ENCODE results near the gene PTCSC3.
A peak's percentile ranks its signal among the peaks of the same experiment; 100 is the strongest.
"Not testable (repeated sequence)": the region's sequence is repeated elsewhere in the genome, so short reads cannot be mapped to it uniquely, and the experiment has no call there.

Gene PTCSC3

DNA sequence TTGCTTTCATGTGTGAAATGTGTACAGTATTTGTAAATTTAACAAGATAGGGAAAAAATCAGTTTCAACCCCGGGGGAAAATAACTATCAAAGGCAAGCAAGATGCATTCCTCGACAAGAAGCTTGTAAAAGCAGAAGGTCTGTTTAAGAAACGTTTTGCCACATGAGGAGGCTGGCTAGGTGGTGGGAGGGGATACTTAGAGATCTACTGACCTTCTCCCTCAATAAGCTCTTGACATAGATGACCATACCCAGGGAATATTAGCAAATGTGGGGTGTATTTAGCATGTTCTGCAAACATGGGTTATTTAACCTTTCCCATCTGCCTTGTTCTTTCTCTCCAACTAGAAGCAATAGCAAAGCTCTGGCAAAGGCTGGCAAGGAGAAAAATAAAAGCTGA, 4.9 kb downstream of the PTCSC3 start:
- no peak for DNase-seq

DNA sequence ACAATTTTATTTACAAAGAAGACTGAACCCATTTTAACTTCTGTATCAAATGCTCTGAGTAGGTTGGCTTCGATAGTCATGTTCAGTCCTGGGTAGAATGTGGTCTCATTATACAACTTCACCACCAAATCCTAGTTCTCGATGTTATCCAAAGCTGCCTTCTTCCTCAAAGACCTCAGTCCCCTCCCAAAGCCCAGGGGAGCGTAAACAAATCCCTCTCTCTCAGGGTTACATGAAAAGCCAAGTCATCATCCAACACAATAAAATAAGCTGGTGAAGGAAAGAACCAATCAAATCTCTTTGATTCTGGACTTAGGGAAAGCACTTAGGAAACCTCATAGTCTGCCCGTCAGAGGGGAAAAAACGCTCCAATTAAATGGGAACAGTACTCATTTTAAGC, 9.1 kb downstream of the PTCSC3 start:
- no peak for DNase-seq

DNA sequence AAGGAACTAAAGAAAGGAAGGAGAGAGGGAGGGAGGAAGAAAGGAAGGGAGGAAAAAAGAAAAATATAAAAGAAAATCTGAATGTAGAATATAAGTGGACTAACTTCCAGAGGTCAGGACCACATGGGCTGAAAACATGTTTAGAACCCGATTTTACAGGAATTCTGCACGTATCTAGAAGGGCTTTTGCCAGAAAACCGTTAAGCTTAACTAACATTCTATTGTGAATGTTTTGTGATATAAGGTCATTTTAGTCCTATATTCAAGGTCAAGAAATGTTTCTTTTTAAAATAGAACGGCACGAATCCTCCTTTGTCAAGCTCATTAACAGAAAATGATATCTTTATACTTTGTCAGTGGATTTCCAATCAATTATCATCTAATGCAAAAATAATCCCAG, 13.1 kb downstream of the PTCSC3 start:
- DNase-seq: no peak

DNA sequence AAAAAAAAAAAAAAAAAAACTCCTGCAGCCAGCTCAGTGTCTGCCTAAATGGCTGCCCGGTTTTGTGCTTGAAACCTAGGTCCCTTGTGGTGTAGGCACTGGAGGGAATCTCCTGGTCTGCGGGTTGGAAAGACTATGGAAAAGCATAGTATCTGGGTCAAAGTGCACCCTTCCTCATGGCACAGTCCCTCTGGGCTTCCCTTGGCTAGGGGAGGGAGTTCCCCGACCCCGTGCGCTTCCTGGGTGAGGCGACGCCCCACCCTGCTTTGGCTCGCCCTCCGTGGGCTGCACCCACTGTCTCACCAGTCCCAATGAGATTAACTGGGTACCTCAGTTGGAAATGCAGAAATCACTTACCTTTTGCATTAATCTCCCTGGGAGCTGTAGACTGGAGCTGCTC, 14.3 kb downstream of the PTCSC3 start:
- DNase-seq: no peak

DNA sequence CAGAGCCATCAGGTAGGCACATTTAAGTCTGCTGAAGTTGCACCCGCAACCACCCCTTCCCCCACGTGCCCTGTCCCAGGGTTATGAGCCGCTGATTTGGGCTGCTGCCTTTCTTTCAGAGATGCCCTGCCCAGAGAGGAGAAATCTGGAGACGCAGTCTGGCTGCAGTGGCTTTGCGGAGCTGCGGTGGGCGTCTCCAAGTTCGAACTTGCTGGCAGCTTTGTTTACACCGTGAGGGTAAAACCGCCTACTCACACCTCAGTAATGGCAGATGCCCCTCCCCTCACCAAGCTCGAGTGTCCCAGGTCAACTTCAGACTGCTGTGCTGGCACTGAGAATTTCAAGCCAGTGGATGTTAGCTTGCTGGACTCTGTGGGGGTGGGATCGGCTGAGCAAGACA, 14.7 kb downstream of the PTCSC3 start:
- DNase-seq: peak; percentile 68

DNA sequence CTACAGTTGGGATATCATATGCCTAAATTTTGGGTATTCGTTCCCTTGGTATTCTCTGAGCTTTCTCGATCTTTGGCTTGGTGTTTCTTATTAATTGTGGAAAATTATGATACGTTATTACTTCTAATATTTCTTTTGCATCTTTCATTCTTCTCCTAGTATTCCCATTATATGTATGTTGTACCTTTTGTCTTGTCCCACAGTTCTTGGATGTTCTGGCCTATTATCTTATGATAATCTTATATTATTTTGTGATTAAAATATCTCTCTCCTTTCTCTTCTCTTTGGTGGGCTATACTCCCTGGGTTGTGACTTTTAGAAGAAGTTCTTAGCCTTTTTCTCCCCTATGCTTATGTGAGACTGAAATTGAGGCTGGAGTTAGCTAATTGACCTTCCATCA, 25.2 kb downstream of the PTCSC3 start:
- DNase-seq: no peak

DNA sequence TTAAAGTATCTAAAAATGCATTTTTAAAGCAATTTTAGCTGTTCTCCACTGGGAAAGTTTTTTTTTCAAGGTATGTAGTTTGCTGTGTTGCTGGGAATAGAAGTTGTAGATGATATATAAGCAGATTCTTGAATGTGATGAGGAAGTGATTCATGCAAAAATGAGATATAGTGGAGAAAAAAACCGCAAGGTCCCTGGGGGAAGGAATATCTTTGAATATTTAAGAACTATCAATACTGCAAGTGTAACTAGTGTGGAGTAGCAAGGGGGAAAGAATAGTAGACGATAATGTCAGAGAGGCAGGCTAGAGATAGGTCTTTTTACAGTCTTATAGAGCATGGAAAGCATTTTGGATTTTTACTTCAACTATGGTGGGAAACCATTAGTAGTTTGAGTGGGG, 42.5 kb downstream of the PTCSC3 start:
- no peak for DNase-seq

DNA sequence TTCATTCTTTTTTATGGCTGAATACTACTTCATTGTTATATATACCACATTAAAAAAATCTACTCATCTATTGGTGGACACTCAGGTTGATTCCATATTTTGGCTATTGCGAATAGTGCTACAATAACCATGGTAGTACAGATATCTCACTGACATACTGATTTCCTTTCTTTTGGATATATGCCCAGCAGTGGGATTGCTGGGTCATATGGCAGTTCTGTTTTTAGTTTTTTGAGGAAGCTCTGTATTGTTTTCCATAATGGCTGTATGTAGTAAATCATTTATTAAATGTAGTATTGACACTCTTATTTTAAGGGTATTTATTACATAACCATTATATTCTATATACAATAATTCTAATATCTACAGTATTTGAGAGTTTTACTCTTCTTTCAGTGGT, 43.7 kb downstream of the PTCSC3 start:
- DNase-seq: no peak

DNA sequence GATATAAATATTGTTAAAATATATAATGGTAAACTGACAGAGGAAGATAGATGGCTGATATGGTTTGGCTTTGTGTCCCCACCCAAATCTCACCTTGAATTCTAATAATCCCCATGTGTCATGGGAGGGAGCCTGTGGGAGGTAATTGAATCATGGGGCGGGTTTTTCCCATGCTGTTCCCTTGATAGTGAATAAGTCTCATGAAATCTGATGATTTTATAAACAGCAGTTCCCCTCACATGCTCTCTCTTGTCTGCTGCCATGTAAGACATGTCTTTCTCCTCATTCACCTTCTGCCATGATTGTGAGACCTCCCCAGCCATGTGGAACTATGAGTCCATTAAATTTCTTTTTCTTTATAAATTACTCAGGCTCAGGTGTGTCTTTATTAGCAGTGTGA, 46.3 kb downstream of the PTCSC3 start:
- DNase-seq: no peak

DNA sequence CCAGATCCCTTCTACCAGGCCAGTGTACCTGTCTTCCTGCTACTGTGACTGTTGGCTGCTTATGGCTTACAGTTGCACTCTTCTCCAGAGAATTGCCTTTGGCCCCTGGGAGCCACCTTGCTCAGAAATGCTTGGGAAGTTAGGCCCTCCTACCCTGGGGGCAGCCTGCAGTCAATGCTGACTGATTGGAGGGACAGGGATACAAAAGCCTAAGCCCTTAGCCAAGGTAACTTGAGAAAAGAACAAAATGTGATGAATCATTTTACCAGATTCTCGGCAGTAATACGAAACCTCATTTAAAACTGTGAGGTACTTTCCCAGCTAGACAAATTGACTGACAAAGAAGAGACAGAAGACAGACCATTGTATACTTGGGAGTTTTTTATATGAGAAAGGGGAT, 47.3 kb downstream of the PTCSC3 start:
- DNase-seq: peak; percentile 57

DNA sequence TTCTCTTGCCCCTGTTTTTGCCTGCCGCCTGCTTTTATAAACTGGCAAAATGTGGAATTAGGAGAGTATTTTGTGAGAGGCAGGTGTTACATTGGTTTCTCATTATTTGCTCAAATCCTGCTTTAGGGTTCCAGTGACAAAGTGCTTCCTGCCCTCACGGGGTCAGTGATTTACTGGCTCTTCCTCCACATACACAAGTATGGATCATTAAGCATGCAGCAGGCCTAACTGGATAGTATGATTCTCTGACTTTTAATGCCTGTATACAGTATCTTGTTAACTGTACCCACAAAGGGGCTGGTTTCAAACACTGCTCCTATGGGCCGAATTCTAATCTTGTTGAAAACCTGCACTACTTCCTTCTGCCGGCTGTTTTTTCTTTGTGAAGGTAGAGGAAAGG, 63.2 kb downstream of the PTCSC3 start:
- no peak for DNase-seq

DNA sequence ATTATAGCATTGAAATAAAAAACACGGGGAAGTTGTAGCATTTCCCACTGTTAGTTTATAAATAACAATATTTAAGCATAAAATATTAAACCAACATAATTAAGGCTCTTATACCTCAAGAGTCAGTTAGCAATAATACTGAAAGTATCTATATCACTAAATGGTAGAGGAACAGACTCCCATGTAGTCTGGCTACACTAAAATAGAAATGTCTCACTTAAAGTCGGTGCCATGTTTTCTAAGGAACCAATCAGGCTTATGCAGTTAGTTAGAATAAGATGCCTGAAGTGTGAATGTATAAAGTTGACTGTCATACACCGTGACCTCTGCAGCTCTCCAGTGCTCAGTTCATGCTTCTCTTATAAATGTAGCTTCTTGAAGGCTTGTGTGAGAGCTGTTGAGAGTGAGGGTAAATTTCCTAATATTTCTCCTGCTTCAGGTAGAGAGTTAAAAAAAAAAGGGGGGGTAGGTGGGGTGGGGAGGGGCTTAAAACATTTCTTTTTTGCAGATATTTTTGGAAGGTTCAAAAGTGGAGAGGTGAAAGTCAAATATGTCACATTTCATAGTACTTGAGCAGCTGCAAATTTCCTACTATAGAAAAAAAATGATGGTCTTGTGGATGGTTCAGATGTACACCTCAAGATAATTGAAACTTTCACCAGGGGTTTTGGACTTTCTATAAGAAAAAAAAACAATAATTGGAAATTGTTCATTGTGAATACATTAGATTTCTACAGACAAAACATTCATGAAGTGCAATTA, 64.5 kb downstream of the PTCSC3 start:
- no peak for DNase-seq

DNA sequence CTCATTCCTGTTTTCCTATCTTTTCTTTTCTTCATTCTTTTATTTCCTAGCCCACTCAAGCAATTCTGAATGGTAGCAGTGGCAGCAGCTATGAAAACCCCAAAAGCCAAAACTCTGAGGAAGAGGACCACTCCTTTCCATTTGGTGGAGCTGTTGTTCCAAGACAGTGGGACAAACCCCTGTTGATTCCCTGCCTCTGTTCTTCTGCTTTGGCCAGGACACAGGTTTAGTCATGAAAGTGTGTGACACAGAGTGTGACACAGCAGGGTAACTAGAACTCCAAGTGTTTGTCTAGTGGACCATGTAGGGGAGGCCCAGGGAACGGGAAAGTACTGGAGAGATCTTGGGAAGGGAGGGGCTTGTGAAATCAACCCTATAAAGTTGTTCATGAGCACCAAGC, 71.1 kb downstream of the PTCSC3 start:
- DNase-seq: peak; percentile 65

DNA sequence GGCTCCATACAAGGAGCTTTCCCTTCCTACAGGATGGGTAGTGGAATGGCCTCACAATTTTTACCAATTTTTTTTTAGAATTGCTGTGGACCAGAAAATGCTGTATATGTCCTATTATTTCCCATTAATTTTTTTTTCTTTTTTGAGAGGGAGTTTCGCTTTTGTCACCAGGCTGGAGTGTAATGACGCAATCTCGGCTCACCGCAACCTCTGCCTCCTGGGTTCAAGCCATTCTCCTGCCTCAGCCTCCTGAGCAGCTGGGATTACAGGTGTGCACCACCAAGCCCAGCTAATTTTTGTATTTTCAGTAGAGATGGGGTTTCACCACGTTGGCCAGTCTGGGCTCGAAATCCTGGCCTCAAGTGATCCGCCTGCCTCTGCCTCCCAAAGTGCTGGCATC, 72.3 kb downstream of the PTCSC3 start:
- DNase-seq: not testable (repeated sequence)

DNA sequence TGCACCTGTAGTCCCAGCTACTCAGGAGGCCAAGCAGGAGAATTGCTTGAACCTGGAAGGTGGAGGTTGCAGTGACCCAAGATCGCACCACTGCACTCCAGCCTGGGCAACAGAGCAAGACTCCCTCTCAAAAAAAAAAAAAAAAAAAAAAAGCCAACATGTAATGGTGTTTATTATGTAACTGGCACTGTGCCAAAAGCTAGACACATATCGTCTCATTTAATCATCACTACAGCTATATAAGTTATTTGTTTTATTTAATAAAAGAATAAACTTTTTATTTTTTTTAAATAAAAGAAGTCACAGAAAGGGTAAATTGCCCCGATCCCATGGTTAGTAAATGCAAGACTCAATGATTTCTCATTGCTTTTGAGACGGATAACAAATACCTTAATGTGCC, 76.9 kb downstream of the PTCSC3 start:
- no peak for DNase-seq

DNA sequence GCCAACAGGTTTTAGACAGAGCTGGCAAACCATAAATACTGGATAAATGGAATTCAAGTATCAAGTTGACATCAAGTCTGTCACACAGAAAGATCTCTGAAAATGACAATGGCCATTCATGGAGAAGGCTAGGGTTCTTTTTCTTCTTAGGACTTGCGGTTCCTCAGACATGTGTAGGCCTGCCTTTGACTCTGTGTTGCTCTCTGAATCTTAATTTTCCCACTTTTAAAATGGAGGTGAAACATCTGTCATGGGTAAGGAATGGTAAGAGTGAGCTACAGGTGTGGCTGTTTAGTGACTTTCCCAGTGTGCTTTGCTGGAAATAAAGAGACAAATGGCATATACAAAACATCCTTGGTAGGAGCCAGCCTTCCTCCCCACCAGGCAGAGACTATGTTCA, 79.2 kb downstream of the PTCSC3 start:
- no peak for DNase-seq

DNA sequence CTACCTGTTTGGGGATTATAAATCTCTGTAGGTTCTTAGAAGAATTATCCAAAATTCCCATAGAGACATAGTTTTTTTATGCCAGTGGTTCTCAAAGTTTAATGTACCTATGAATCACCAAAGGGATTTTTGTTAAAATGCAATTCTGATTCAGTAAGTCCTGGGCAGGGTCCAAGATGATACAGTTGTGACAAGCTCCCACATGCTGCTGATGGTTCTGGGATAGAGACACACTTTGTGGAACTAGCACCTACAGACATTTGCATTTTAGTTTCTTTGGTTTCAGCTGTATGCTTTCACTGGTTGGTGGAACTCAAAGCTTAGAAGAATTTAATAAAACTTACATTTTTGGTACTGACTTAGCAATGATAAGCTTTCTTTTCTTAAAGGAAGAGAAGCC, 80.4 kb downstream of the PTCSC3 start:
- no peak for DNase-seq

DNA sequence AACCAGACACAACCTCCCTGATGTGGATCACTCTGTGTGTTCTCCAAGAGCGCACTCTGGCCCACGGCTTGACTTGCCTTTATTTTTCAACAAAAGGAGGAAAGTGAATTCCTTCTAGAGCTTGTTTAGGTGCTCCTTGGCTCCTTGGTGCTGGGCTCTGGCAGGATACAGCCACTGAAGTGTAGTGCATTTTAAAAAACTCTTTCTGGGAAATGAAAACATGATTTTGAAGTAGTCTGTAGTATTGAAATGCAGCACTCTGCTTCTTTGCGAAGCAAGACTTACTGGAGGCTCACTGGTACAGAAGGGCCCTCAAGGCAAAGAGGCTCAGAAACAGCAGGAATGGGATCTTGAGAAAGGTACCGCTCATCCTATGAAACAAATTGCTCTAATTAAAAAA, 81.6 kb downstream of the PTCSC3 start:
- DNase-seq: no peak

DNA sequence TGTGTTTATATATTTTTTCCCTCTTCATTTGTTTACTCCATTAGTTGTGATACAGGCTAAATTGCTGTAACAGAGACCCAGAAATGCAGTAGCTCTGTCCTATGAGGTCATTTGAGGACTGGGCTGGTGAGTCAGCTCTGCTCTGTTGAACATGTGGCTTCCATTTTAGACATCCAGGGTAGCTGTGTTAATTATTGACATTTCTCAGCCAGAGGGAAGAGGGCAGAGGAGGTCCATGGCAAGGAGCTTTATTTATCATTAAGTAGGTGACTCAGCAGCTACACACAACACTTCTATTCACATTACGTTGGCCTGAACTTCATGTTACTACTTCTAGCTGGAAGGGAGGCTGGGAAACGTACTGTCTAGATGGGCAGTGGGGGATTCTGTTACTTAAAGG, 85.4 kb downstream of the PTCSC3 start:
- DNase-seq: peak; percentile 86

DNA sequence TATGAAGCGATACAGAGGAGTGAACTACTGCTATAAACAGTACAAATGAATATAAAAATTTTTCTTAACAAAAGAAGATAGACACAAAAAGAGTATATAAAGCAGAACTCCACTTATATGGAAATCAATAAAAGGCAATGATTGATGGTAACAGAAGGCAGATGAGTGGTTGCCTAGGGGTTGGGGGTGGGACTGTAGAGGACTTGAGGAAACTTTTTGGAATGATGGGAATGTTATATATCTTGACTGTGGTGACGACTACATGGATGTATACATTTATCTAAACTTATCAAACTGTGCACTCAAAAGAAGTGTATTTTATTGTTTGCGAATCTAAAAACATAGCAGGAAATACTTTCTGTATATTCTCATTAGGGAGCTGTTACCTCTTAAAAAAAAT, 89.1 kb downstream of the PTCSC3 start:
- no peak for DNase-seq

DNA sequence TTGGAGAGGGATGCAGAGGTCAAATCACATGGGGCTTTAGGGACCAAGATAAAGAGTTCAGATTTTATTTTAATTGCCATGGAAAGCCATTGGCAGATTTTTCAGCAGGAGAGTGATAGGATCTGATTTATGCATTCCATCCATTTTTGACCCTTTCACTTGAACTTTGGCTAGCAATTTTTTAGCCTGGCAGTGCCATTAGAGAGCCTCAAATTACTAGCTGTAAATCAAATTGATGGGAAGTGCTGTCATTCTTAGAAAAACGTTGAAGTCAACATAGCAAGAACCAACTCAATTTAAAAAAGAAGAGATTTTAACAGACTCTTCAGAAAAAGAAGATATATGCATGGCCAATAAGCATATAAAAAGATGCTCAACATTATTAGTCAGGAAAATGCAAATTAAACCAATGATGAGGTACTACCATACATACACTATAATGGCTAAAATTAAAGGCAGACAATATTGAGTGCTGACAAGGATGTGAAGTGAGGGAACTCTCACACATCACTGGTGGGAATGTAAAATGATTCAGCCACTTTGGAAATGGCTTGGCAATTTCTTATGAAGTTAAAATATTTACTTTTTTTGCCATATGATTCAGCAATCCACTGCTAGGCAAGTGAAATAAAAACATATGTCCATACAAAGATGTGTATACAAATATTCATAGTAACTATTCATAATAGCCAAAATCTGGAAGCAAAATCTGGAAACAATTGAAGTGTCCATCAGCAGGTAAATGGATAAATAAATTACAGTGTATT, 89.7 kb downstream of the PTCSC3 start:
- DNase-seq: no peak

DNA sequence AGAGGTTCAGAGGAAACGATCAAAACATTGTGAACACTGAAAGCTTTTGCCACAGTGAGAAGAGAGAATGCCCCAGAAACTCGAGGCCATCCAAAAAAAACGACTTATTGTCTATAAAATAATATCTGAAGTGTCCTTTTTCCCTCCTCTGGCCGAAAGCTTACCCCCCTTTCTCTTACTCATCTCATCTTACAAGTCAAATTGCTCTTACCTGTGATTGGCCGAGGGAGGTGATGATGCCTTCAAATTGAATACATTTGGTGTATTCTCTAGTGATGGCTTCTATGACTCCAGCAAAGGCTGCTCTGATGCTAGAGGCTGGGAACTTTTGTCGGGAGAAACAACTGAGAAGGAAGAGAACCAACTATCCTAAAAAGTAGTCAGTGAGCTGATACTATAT, 90.7 kb downstream of the PTCSC3 start:
- DNase-seq: no peak

Data from islet precursor cell (in vitro differentiated cells).